Suppressor macrophage treated with lipopolysaccharide for 1 hour (primary cell): Measurements from ENCODE around the gene MRPL55.
A peak's percentile ranks its signal among the peaks of the same experiment; 100 is the strongest.

Experiments used
- DNase-seq, 3 donors: peaks; one replicate each; pipeline ENCODE4 v3.0.0-alpha.2; 2020 to 2022

Gene MRPL55

GRCh38 chr1:228147151-228147693 is 38.1 kb upstream of the MRPL55 start:
- DNase-seq = no peak

DNA sequence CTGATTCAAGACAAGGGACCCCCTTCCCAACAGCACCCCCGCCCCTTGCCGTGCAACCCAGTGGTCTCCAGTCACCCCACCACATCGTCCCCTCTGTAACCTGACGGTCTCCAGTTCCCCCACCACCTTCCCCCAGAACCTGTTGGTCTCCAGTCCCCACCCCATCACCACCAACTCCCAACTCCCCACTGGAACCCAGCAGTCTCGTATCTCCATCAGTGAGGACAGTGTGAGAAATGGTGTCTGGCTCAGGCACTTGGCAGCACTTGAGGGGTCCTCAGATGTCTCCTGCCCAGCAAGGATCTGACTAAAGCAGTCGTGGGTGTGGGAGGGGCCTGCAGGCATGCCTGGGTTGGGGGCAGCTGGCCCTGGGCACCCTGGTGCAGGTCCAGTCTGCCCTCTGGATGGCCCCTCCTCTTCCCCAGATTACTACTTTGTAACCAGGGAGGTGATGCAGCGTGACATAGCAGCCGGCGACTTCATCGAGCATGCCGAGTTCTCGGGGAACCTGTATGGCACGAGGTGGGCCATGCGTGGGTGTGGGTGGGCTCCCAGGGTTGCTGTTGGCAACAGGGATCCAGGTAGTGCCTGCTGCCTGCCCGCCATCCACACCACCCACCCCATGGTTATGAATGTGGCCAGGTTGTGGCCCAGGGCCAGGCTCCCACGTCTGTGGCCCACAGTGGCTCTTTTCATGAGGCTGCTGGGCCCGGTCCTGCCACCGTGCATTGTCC is 37.5 kb upstream of the MRPL55 start:
- no peak for DNase-seq

GRCh38 chr1:228145463-228146416 is 36.6 kb upstream of the MRPL55 start:
- no peak for DNase-seq

DNA sequence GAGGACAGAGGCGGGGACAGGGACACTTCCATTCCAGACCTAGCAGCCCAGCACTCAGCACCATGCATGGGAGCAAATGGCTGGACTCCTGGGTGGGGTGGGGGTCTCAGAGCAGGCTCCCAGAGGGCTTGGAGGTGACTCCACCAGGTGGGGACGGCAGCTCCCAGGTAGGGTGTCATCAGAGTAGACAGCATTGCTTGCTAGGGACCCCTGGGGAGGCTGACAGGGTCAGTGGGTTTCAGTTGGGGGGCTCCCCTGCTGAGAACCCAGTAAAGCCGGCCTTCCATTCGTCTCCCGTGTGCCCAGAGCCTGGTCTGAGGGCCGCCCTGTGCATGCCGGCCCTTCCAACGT is 35.9 kb upstream of the MRPL55 start:
- no peak for DNase-seq

DNA sequence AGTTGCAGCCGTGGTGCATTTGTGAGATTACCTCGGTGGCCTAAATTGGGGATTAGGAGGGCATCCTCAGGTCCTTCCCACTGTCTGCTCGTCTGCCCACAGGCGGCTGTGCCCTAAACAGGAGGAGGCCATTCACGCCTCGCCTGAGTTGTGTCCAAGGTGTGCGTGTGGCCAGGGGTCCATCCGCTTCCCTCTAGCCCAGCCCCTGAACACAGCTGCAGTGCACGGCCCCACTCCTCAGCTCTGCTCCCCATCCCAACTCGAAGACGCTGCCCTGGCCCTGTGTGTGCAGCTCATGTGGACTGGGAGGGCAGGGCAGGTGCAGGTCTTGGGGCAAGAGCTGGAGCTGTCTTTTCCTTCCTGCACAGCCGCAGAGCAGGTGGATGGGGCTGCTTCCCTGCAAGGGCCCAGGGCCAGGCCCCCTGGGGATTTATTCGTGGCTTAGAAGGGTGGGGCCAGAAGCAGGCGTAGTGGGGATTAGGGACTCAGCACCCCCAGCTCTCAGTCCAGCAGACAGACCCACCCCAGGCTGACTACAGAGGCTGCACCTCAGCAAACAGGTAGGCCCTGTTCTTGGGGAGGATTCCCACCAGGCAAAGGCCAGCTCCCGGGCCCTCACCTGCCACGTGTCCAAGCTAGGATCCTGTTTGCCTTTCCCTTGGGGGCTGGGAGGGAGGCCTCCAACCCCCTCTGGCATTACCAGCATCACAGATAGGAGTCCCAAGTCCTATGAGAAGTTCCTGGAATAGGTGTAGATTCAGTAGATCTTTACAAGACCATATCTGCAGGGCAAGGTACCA is 35.3 kb upstream of the MRPL55 start:
- DNase-seq = no peak

DNA sequence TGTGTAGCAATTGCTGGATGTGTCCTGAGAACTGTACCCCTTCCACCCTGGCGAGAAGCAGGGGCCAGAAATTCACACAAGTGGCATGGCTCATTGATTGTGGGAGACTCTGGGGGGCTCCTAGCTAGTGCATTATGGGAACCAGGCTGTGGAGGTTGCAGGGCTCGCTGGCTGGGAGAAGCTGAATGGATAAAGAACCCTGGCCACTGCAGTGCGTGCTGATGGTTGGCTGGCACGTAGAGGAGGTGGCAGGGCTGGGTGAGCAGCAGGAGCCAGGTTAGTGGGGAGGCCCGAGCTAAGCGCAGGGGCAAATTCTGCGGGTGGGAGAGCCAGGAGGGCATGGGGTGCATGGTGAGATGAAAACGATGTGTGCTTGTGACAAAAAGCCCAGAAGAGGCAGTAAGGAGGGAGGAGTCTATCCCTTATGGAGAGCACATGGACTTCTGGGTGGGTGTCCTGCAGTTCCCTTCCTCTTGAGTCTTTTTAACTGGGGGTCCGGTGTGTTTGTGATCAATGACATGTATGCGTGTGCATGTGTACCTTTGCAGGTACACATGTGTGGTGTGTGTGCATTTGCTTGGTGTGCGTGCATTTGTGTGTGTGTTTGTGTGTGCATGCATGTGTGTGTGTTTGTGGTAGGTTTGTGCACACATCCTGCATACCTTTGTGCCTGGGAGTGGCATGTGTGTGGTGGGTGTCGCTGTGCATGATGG is 34.5 kb upstream of the MRPL55 start:
- DNase-seq = no peak

- no peak for DNase-seq
Measured at GRCh38 chr1:228142701-228143136, 33.6 kb upstream of the MRPL55 start.

GRCh38 chr1:228142155-228142691 is 33.1 kb upstream of the MRPL55 start:
- DNase-seq = no peak

GRCh38 chr1:228141226-228142044 is 32.3 kb upstream of the MRPL55 start:
- peak in 2 of 3 donors; percentile 43 to 50 for DNase-seq

DNA sequence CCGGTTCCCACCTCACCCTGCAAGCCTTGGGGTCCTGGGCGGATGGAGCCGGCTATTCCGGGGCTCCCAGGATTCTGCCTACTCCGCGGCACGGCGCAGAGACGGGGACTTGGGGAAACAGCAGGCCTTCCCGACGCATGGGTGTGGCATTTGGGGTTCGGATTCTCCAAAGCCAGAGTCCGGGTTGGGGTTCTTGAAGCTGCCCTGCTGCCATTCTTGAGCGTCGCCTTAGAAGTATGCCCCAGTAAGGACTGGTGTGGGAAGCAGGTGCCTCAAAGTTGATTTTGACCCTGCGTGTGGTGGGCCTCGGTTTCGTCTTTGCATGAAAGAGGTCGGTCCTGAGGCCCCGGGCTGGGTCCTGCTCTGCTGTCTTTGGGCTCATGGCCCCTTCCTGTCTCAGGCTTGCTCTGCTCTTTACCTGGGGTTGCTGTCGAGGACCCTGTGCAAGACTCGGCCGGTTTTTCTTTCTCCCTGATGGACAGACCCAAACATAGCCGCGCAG is 31.7 kb upstream of the MRPL55 start:
- DNase-seq = peak in 1 of 3 donors; percentile 29

DNA sequence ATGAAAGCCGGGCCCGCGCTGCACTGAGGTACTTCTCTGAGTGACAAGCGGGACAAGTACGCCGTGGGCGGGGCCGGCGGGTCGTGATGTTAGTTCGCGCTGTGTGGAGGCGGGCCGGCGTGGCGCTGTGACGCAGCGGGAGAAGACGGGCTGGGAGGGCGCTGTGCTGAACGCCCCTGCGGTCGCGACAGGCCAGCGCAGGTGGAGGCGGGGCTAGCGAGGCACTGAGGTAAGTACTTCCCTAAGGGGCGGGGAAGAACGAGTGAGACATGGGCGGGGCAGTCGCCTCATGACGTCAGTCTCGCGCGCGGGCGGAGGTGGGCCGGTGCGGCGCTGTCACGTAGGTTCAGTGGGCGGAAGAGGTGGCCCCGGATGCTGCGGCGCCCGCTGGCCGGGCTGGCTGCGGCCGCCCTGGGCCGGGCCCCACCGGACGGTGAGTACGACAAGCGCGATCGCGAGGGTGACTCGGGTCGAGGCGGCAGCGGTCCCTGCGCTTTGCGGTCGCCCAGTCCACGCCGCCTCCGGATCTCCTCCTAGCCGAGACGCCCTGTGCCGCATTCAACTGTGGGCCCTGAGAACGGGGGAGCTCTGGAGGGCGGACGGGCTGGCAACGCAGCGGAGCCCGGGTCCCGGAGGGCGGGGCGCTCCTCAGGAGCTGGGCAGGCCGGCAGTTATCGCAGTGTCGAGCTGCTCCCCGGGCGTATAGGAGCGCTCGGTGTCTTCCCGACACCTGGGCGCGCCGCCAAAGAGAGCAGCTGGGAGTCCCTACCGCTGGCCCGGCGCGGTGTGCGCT is 31.0 kb upstream of the MRPL55 start, which contains the start of gene GUK1:
GUK1 (plus strand) TSS at position 349 of the 793 bp plus-strand sequence; CDS start at position 373, 24 bp downstream.
- DNase-seq = peak; percentile 99 to 100 (median 100)

- DNase-seq = peak in 1 of 3 donors; percentile 25
Measured at GRCh38 chr1:228139406-228139930, 30.4 kb upstream of the MRPL55 start.

GRCh38 chr1:228136901-228137300 is 27.8 kb upstream of the MRPL55 start:
- no peak for DNase-seq

GRCh38 chr1:228134591-228134990 is 25.5 kb upstream of the MRPL55 start:
- no peak for DNase-seq

DNA sequence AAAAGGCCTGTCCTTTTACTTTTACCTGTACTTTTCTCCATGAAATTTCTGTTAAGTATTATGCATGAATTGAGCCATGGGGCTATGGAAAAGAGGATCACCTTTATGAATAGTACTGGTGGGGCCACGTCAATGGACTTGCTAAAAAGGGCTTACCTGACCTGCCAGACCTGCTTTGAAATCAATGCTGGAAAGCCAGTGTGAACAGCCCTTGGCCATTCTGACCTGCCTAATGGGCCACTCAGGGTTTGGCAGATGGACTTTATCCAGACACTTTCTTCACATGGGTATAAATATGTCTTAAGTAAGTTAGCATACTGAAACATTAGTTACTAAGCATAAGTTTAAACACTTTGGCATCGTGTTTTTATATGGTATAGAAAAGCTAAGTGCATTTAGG is 22.7 kb upstream of the MRPL55 start:
- no peak for DNase-seq

DNA sequence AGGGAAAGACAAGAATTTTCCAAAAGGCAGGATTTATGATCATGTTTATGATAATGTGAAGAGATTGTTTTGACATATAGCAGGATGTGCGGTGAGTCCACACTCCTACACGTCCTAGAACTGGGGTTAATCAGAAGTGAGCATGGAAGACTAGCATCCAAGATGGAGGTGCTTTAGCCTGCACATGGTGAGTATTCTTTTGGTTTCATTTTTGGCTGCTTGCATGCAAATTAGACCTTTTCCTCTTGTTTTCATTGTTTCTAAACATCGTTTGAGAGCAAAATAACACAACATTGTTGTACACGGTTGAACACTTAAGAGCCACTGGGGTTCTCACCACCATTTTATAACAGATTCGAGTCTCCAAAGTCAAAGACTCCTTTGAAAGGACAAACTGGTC is 16.1 kb upstream of the MRPL55 start:
- DNase-seq = no peak

- no peak for DNase-seq
Measured at GRCh38 chr1:228123505-228123904, 14.4 kb upstream of the MRPL55 start.

GRCh38 chr1:228122921-228123441 is 13.9 kb upstream of the MRPL55 start:
- DNase-seq = no peak

DNA sequence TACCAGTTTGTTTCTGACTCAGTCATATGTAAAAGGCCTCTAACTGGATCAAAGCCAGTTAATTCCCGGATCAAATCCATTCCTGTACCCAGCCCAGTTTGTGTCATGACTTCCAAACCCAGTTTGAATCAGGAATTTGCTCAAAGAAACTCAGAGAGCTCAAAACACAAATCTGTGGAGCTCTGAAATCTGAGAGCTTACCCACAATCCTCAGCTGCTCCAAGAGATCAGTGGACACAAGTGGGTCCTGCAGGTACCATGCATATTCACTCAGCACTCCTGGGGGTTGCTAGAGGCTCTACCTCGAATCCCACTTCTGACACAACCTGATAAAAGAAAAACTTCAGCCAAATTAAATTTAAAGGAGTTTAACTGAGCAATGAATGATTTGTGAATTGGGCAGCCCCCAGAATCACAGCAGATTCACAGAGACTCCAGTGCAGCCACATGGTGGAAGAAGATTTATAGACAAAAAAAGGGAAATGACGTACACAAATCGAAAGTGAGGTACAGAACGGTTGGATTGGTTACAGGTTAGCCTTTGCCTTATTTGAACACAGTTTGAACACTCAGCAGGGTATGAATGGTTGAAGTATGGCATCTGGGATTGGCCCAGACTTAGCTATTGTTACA is 11.9 kb upstream of the MRPL55 start:
- peak in 1 of 3 donors; percentile 45 for DNase-seq
